ENCODE data around the gene IMMP2L. TPM values are rescaled to one million over a fixed set of nuclear protein-coding genes. Genes with fewer than 3 reads are reported as not detected.

Gene IMMP2L
- total RNA-seq, 1 donor: 19.9 TPM

DNA sequence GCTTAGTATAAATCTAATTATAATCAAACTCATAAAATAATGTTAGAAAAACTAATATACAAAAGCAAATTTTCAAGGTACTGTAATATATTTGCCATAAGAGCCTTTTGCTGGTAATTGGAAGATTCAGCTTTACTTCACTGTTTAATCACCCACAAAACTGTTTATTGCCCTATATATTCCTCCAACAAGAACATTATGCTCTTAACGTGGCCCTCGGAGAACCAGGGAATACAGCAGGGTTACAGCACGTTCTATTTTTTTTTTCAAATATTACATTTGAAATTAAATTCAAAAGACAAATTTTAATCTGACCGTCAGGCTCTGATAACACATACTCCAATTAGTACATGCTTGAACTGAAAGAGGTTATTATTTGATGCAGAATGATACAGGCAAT, 807.6 kb downstream of the IMMP2L start:
- no peak overlapping the region for H3K27ac ChIP-seq (ENCODE audit: low read depth, low read length)
- H3K36me3 ChIP-seq (ENCODE audit: insufficient read depth, low read length): no peaks in the 10 kb centered on the region
- DNase-seq (ENCODE audit: insufficient read length, low spot score, missing footprints): no peak
- H3K79me2 ChIP-seq (ENCODE audit: insufficient read depth, low read length): no peaks in the 10 kb centered on the region
- H2AFZ ChIP-seq (ENCODE audit: low read length): no peak overlapping the region
- H4K20me1 ChIP-seq (ENCODE audit: insufficient read depth, low read length): no peaks in the 10 kb centered on the region
- TF ChIP-seq, protein P1, sequence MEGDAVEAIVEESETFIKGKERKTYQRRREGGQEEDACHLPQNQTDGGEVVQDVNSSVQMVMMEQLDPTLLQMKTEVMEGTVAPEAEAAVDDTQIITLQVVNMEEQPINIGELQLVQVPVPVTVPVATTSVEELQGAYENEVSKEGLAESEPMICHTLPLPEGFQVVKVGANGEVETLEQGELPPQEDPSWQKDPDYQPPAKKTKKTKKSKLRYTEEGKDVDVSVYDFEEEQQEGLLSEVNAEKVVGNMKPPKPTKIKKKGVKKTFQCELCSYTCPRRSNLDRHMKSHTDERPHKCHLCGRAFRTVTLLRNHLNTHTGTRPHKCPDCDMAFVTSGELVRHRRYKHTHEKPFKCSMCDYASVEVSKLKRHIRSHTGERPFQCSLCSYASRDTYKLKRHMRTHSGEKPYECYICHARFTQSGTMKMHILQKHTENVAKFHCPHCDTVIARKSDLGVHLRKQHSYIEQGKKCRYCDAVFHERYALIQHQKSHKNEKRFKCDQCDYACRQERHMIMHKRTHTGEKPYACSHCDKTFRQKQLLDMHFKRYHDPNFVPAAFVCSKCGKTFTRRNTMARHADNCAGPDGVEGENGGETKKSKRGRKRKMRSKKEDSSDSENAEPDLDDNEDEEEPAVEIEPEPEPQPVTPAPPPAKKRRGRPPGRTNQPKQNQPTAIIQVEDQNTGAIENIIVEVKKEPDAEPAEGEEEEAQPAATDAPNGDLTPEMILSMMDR (IDR thresholded peaks at IDR 0.05; ENCODE audit: extremely low read depth, low read depth, low read length): no peak
- H3K4me2 ChIP-seq (ENCODE audit: insufficient read depth, low read length): no peak overlapping the region
- no peak overlapping the region for H3K4me3 ChIP-seq (ENCODE audit: insufficient read depth, low read length)
- no peaks in the 10 kb centered on the region for H3K4me1 ChIP-seq (ENCODE audit: insufficient read depth, low read length)
- no peaks in the 10 kb centered on the region for H3K27me3 ChIP-seq (ENCODE audit: insufficient read depth, low read length)
- no peaks in the 10 kb centered on the region for H3K9me3 ChIP-seq (ENCODE audit: low read depth, low read length)

DNA sequence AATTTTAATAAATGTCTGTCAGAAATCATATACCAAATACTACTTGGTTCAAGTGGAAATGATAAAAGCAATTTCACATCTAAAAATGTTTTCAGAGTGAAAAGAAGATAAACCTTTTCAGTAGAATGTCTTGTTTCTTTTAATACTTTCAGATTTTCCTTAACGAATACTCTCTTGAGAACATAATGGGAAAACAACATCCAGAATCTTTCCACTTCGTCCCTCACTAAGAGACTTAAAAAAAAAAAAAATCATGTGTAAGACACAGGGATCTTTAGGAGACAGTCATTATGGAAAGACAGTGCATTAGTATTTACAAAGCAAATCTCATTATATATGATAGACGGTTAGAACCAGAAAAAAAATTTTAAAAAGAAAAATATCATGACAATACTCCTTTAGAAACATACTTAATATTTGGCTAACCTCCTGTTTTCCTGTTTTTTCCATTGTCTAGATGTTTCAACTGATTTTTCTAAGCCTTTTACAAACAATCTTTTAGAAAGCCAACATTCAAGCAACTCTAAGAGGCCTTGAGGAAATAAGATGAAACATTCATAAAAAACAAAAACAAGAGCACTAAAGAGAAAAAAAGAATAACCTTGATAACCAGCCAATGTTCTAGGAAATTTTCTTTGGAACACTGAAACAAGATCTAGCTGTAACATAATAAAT, 811.2 kb downstream of the IMMP2L start:
- no peaks in the 10 kb centered on the region for H3K79me2 ChIP-seq (ENCODE audit: insufficient read depth, low read length)
- no peaks in the 10 kb centered on the region for H3K4me1 ChIP-seq (ENCODE audit: insufficient read depth, low read length)
- H3K4me3 ChIP-seq (ENCODE audit: insufficient read depth, low read length): no peak overlapping the region
- H3K36me3 ChIP-seq (ENCODE audit: insufficient read depth, low read length): no peaks in the 10 kb centered on the region
- H2AFZ ChIP-seq (ENCODE audit: low read length): no peak overlapping the region
- no peaks in the 10 kb centered on the region for H3K27me3 ChIP-seq (ENCODE audit: insufficient read depth, low read length)
- H3K27ac ChIP-seq (ENCODE audit: low read depth, low read length): no peak overlapping the region
- H3K4me2 ChIP-seq (ENCODE audit: insufficient read depth, low read length): no peak overlapping the region
- DNase-seq (ENCODE audit: insufficient read length, low spot score, missing footprints): no peak
- TF ChIP-seq, protein P1 (IDR thresholded peaks at IDR 0.05; ENCODE audit: extremely low read depth, low read depth, low read length): no peak
- H4K20me1 ChIP-seq (ENCODE audit: insufficient read depth, low read length): no peaks in the 10 kb centered on the region
- H3K9me3 ChIP-seq (ENCODE audit: low read depth, low read length): no peaks in the 10 kb centered on the region

DNA sequence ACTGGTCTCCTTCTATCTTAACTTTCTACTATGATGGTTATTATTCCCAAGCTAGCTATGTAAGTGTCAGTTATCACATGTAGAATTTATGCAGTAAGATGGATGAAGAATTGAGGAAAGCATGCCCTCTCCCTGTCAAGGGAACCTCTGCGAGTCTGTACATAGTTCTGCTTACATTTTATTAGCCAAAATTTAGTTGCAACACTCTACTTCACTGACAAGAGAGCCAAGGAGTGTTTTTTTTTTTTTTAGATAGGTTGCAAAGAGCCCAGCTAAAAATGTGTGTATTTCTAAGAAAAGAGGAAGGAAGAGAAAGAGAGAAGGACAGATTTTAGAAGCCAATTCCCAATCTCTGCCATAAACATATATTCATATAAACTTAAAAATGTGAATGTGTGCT, 829.1 kb downstream of the IMMP2L start:
- no peaks in the 10 kb centered on the region for H3K79me2 ChIP-seq (ENCODE audit: insufficient read depth, low read length)
- H3K4me1 ChIP-seq (ENCODE audit: insufficient read depth, low read length): no peaks in the 10 kb centered on the region
- no peak overlapping the region for H3K4me3 ChIP-seq (ENCODE audit: insufficient read depth, low read length)
- H3K9me3 ChIP-seq (ENCODE audit: low read depth, low read length): no peaks in the 10 kb centered on the region
- H3K27ac ChIP-seq (ENCODE audit: low read depth, low read length): no peak overlapping the region
- TF ChIP-seq, protein P1 (IDR thresholded peaks at IDR 0.05; ENCODE audit: extremely low read depth, low read depth, low read length): no peak
- H3K36me3 ChIP-seq (ENCODE audit: insufficient read depth, low read length): no peaks in the 10 kb centered on the region
- no peak overlapping the region for H3K4me2 ChIP-seq (ENCODE audit: insufficient read depth, low read length)
- H4K20me1 ChIP-seq (ENCODE audit: insufficient read depth, low read length): no peaks in the 10 kb centered on the region
- no peak overlapping the region for H2AFZ ChIP-seq (ENCODE audit: low read length)
- H3K27me3 ChIP-seq (ENCODE audit: insufficient read depth, low read length): no peaks in the 10 kb centered on the region
- DNase-seq (ENCODE audit: insufficient read length, low spot score, missing footprints): no peak

DNA sequence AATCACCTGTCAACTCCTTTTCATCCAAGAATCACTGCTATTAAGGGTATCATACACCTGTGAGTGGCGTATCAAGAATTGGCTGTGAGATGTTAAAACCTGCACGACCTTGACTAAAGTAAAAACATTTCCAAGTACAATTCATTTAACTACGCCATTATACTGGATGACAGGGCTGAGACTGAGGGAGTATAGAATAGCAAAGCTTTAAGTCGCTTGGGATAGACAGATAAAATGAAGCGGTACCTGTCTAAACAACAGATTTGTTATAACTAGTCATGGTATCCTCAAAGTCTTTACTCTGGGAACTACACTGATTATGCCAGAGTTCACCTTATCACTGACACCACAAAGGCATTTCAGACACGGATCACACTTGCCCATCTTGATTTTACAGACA, 837.5 kb downstream of the IMMP2L start:
- Histone ChIP-seq H3K36me3 (ENCODE audit: insufficient read depth, low read length) (no peaks in the 10 kb centered on the region), H3K4me2 (ENCODE audit: insufficient read depth, low read length) (no peak overlapping the region), H3K79me2 (ENCODE audit: insufficient read depth, low read length) (no peaks in the 10 kb centered on the region), H3K9me3 (ENCODE audit: low read depth, low read length) (peaks cover 3% of the 10 kb centered on the region), H3K27ac (ENCODE audit: low read depth, low read length) (no peak overlapping the region), H4K20me1 (ENCODE audit: insufficient read depth, low read length) (no peaks in the 10 kb centered on the region), H3K4me1 (ENCODE audit: insufficient read depth, low read length) (no peaks in the 10 kb centered on the region), H2AFZ (ENCODE audit: low read length) (no peak overlapping the region), H3K27me3 (ENCODE audit: insufficient read depth, low read length) (no peaks in the 10 kb centered on the region), H3K4me3 (ENCODE audit: insufficient read depth, low read length) (no peak overlapping the region)
- TF ChIP-seq, protein P1 (IDR thresholded peaks at IDR 0.05; ENCODE audit: extremely low read depth, low read depth, low read length): no peak
- no peak for DNase-seq (ENCODE audit: insufficient read length, low spot score, missing footprints)

Data from osteoblast (primary cell).